Neural progenitor cell (in vitro differentiated cells): Measurements from ENCODE around the gene MUC6.

Experiments
- EZH2 ChIP-seq: fragments of 200-600 bp; sonication (generic); IDR thresholded peaks from 2 replicates; pipeline ENCODE4 v1.6.1; 2017; ENCODE audit warnings: antibody characterized with exemption, mild to moderate bottlenecking, moderate library complexity
- EZH2phosphoT487 ChIP-seq: fragments of 200-600 bp; sonication (generic); IDR thresholded peaks from 2 replicates; pipeline ENCODE4 v1.6.1; 2017; ENCODE audit warnings: antibody characterized with exemption
- TF ChIP-seq, protein P1 (sequence below): fragments of 200-600 bp; sonication (generic); IDR thresholded peaks from 2 replicates; pipeline ENCODE4 v1.5.1; 2017; ENCODE audit warnings: antibody characterized with exemption, mild to moderate bottlenecking

DNA sequence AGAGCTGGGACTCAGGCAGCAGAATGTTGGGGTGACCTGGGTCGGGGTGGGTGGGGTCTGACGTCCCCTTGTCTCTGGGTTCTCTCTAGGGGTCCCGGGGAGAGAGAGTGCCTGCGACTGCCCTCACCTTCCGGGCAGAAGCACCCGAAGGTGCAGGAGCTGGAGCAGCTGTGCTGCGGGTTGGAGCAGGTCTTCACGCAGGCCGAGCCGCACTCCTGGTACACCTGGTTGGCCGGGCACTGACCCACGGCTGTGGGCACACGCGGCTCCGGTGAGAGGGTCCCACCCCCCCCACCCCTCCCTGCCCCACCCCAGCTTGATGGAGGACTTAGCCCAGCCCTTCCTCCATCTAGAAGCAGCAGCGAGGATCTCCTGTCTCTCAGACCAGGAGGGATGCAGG is 6.4 kb downstream of the MUC6 start:
- TF ChIP-seq, protein P1, sequence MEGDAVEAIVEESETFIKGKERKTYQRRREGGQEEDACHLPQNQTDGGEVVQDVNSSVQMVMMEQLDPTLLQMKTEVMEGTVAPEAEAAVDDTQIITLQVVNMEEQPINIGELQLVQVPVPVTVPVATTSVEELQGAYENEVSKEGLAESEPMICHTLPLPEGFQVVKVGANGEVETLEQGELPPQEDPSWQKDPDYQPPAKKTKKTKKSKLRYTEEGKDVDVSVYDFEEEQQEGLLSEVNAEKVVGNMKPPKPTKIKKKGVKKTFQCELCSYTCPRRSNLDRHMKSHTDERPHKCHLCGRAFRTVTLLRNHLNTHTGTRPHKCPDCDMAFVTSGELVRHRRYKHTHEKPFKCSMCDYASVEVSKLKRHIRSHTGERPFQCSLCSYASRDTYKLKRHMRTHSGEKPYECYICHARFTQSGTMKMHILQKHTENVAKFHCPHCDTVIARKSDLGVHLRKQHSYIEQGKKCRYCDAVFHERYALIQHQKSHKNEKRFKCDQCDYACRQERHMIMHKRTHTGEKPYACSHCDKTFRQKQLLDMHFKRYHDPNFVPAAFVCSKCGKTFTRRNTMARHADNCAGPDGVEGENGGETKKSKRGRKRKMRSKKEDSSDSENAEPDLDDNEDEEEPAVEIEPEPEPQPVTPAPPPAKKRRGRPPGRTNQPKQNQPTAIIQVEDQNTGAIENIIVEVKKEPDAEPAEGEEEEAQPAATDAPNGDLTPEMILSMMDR: no peak
- TF ChIP-seq EZH2 (no peak), EZH2phosphoT487 (no peak)
